AG04449 (cell line): Measurements from ENCODE around the gene MSI2.

Experiments
- CTCF ChIA-PET: fragments of 350-600 bp; formaldehyde crosslinking; extraction: SDS; loops from one replicate; lab custom pipeline; 2021; ENCODE audit warnings: antibody characterized with exemption; lab: Yijun Ruan, JAX
- POLR2A ChIA-PET: fragments of 400-600, 350-600 bp; formaldehyde crosslinking; extraction: SDS; loops from one replicate; lab custom pipeline; 2020; ENCODE audit warnings: antibody characterized with exemption, inconsistent platforms; lab: Yijun Ruan, JAX
- DNase-seq: peaks from one replicate; pipeline ENCODE4 v3.0.0-alpha.2; 2010; ENCODE audit warnings: low read depth, low spot score
- H3K4me3 ChIP-seq: 2 replicates; pipeline ENCODE4 v1.5.1; 2011; ENCODE audit warnings: low read depth, mild to moderate bottlenecking, control low read depth, low read length
- CTCF ChIP-seq: IDR thresholded peaks from one replicate; pipeline ENCODE4 v1.5.1; 2011; ENCODE audit warnings: mild to moderate bottlenecking, moderate library complexity, low read length, control low read depth, inconsistent platforms; ENCODE audit not compliant: insufficient read depth; ENCODE audit errors: missing control alignments

MSI2 gene

GRCh38 chr17:57507828-57508227 lies 251.5 kb downstream of the MSI2 start:
- POLR2A ChIA-PET, result no interaction called here
- DNase-seq, result no peak
- no peak for TF ChIP-seq CTCF
- CTCF ChIA-PET, result no interaction called here
- no peak overlapping the region for H3K4me3 ChIP-seq

GRCh38 chr17:57508671-57509070 lies 252.3 kb downstream of the MSI2 start:
- no peak for TF ChIP-seq CTCF
- ChIA-PET POLR2A (no interaction called here), CTCF (no interaction called here)
- H3K4me3 ChIP-seq, result no peak overlapping the region
- no peak for DNase-seq

- TF ChIP-seq CTCF, result no peak
- ChIA-PET POLR2A (no interaction called here), CTCF (interaction anchor here (2.5 kb wide), 1 partner anchor 268 kb away, joined by 11 read pairs; no protein-coding TSS in a partner anchor)
- no peak overlapping the region for H3K4me3 ChIP-seq
- DNase-seq, result no peak
These were observed 255.3 kb downstream of the MSI2 start for GRCh38 chr17:57511475-57512123.

GRCh38 chr17:57512258-57512657 lies 255.9 kb downstream of the MSI2 start:
- TF ChIP-seq CTCF, result no peak
- ChIA-PET POLR2A (no interaction called here), CTCF (interaction anchor here (2.5 kb wide), 1 partner anchor 269 kb away, joined by 11 read pairs; no protein-coding TSS in a partner anchor)
- H3K4me3 ChIP-seq, result no peak overlapping the region
- no peak for DNase-seq

- CTCF ChIA-PET, result interaction anchor here (2.5 kb wide), 1 partner anchor 270 kb away, joined by 11 read pairs; no protein-coding TSS in a partner anchor
- TF ChIP-seq CTCF, result no peak
- no peak for DNase-seq
- POLR2A ChIA-PET, result no interaction called here
- H3K4me3 ChIP-seq, result no peak overlapping the region
These were observed 256.4 kb downstream of the MSI2 start for GRCh38 chr17:57512691-57513090.

GRCh38 chr17:57513569-57513968 lies 257.2 kb downstream of the MSI2 start:
- no peak overlapping the region for H3K4me3 ChIP-seq
- ChIA-PET CTCF (interaction anchor here (1.1 to 1.7 kb wide), 2 partner anchors 156 to 269 kb away, joined by 3 to 6 read pairs; no protein-coding TSS in a partner anchor), POLR2A (no interaction called here)
- no peak for TF ChIP-seq CTCF
- DNase-seq, result no peak
